Upper lobe of right lung (tissue), 1 donor: ENCODE data around the gene TENT5C. TPM values are rescaled to one million over a fixed set of nuclear protein-coding genes. Genes with fewer than 3 reads are reported as not detected.

Experiments used
- ATAC-seq: fragments of 200-7000 bp; cut with Tn5 transposase; one replicate; pipeline ENCODE4 v1.9.1; 2020; ENCODE audit warnings: mild to moderate bottlenecking, moderate library complexity
- DNase-seq: peaks from one replicate; pipeline ENCODE4 v3.0.0-alpha.2; 2020
- H3K27ac ChIP-seq: fragments of 200-600 bp; one replicate; pipeline ENCODE4 v1.8.0; 2022
- H3K27me3 ChIP-seq: fragments of 200-600 bp; one replicate; pipeline ENCODE4 v1.8.0; 2022; ENCODE audit warnings: mild to moderate bottlenecking
- H3K36me3 ChIP-seq: fragments of 200-600 bp; one replicate; pipeline ENCODE4 v1.8.0; 2022
- H3K4me1 ChIP-seq: fragments of 200-600 bp; one replicate; pipeline ENCODE4 v1.8.0; 2022
- H3K4me3 ChIP-seq: fragments of 200-600 bp; one replicate; pipeline ENCODE4 v1.8.0; 2022; ENCODE audit warnings: mild to moderate bottlenecking
- H3K9me3 ChIP-seq: fragments of 200-600 bp; one replicate; pipeline ENCODE4 v1.8.0; 2022
- CTCF ChIP-seq: fragments of 200-600 bp; IDR thresholded peaks from one replicate; pipeline ENCODE4 v1.8.0; 2022; ENCODE audit warnings: antibody characterized with exemption
- intact Hi-C: fragments of 100-400 bp; cut with DNase I; formaldehyde crosslinking; loops from one replicate; pipeline ENCODE4 v1.11.0; 2022
- total RNA-seq: library from RNA; stranded (reverse); fragmentation: NEBNext Ultra II Directional; extraction: Animal tissue kit (Norgen Biotek cat#: 25700); gene quantifications from one replicate; pipeline ENCODE4 v1.2.1, GENCODE V29; 2021
- donor health status: DM: no; HTN: yes; CAD: no; lungs with severe emphysema.

TENT5C gene
- total RNA-seq, 1 donor from 2014 or later, result 13.7 TPM

GRCh38 chr1:117568999-117569398 is 36.8 kb upstream of the TENT5C start:
- H3K4me3 ChIP-seq, result no peak overlapping the region
- H3K27me3 ChIP-seq, result no peaks in the 10 kb centered on the region
- no peak for DNase-seq
- intact Hi-C loops, result no loop called here
- no peak for ATAC-seq
- peaks cover 5% of the 10 kb centered on the region for H3K4me1 ChIP-seq
- TF ChIP-seq CTCF, result no peak
- H3K9me3 ChIP-seq, result no peaks in the 10 kb centered on the region
- no peaks in the 10 kb centered on the region for H3K36me3 ChIP-seq
- no peak overlapping the region for H3K27ac ChIP-seq

GRCh38 chr1:117569856-117570255 is 36.0 kb upstream of the TENT5C start:
- Histone ChIP-seq H3K27ac (no peak overlapping the region), H3K4me3 (no peak overlapping the region), H3K27me3 (no peaks in the 10 kb centered on the region), H3K4me1 (peaks cover 5% of the 10 kb centered on the region), H3K36me3 (no peaks in the 10 kb centered on the region), H3K9me3 (no peaks in the 10 kb centered on the region)
- intact Hi-C loops, result no loop called here
- no peak for TF ChIP-seq CTCF
- DNase-seq, result no peak
- ATAC-seq, result no peak

- Histone ChIP-seq H3K9me3 (no peaks in the 10 kb centered on the region), H3K27me3 (no peaks in the 10 kb centered on the region), H3K4me1 (peaks cover 5% of the 10 kb centered on the region), H3K27ac (peak overlapping the region; percentile 47), H3K4me3 (no peak overlapping the region), H3K36me3 (no peaks in the 10 kb centered on the region)
- peak; percentile 91 for ATAC-seq
- intact Hi-C loops, result no loop called here
- no peak for TF ChIP-seq CTCF
- DNase-seq, result peak; percentile 70
Measured at GRCh38 chr1:117570988-117571409, 34.8 kb upstream of the TENT5C start.

- H3K36me3 ChIP-seq, result no peaks in the 10 kb centered on the region
- intact Hi-C loops, result no loop called here
- no peak overlapping the region for H3K4me3 ChIP-seq
- DNase-seq, result no peak
- TF ChIP-seq CTCF, result no peak
- no peak for ATAC-seq
- H3K4me1 ChIP-seq, result peaks cover 5% of the 10 kb centered on the region
- H3K9me3 ChIP-seq, result no peaks in the 10 kb centered on the region
- peak overlapping the region; percentile 47 for H3K27ac ChIP-seq
- no peaks in the 10 kb centered on the region for H3K27me3 ChIP-seq
Measured at GRCh38 chr1:117571496-117571895, 34.4 kb upstream of the TENT5C start.

GRCh38 chr1:117572546-117572945 is 33.3 kb upstream of the TENT5C start:
- H3K9me3 ChIP-seq, result no peaks in the 10 kb centered on the region
- no peak for TF ChIP-seq CTCF
- no peaks in the 10 kb centered on the region for H3K27me3 ChIP-seq
- DNase-seq, result peak; percentile 67
- no peak overlapping the region for H3K4me3 ChIP-seq
- no peak overlapping the region for H3K27ac ChIP-seq
- peaks cover 5% of the 10 kb centered on the region for H3K4me1 ChIP-seq
- no peaks in the 10 kb centered on the region for H3K36me3 ChIP-seq
- intact Hi-C loops, result no loop called here
- peak; percentile 48 for ATAC-seq

- DNase-seq, result no peak
- no peaks in the 10 kb centered on the region for H3K36me3 ChIP-seq
- no peak for TF ChIP-seq CTCF
- ATAC-seq, result no peak
- no peaks in the 10 kb centered on the region for H3K27me3 ChIP-seq
- H3K4me3 ChIP-seq, result no peak overlapping the region
- peaks cover 5% of the 10 kb centered on the region for H3K4me1 ChIP-seq
- intact Hi-C loops, result no loop called here
- no peaks in the 10 kb centered on the region for H3K9me3 ChIP-seq
- no peak overlapping the region for H3K27ac ChIP-seq
Measured at GRCh38 chr1:117573386-117574023, 32.3 kb upstream of the TENT5C start.
